GM18873 (cell line): ENCODE results near the gene GJD3.
"Not testable (repeated sequence)": the region's sequence is repeated elsewhere in the genome, so short reads cannot be mapped to it uniquely, and the experiment has no call there.

ENCODE experiments used
- ATAC-seq: cut with Tn5 transposase; IDR thresholded peaks from one replicate; pipeline ENCODE4 v1.9.1; 2021; ENCODE audit warnings: mild to moderate bottlenecking, moderate library complexity, moderate number of reproducible peaks; ENCODE audit not compliant: unreplicated experiment, low FRiP score

The GJD3 gene, protein sequence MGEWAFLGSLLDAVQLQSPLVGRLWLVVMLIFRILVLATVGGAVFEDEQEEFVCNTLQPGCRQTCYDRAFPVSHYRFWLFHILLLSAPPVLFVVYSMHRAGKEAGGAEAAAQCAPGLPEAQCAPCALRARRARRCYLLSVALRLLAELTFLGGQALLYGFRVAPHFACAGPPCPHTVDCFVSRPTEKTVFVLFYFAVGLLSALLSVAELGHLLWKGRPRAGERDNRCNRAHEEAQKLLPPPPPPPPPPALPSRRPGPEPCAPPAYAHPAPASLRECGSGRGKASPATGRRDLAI

DNA sequence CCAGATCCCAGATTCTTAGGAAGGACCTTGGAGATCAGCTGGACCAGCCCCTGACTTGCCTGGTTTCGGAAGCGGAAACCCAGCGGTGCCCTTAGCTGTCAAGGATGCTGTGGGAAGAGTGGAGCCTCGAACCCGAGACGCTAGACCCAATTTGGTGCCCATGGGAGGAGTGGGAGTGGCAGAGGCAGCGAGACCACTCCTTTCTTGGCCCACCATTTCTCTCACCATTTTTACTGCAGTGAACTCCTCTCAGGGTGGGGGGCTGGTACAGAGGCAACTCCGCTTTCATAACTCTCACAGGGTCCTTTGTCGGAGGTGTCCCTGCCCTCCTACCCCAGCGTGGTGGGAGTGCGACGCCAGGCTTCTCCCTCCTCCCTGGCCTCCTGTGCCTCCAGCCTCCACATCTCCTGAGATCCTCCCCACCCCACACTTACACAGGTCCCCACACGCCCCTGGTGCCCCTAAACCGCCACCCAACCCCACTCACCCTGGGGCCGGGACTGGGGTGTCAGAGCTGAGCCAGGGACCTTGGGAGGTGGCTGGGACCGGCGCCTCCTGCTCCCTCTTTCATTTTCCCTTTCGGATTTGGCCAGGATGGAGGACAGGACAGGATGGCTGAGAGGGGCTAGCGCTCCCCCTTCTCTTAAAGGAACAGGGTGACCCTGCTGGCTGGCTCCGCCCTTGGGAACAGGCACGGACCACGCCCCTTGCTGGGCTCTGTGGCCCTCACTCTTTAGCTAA is at the start of gene GJD3:
TSS of gene GJD3 (minus strand) at position 617 of the 741 bp plus-strand sequence. CDS start 922 bp downstream, outside the sequence.
- ATAC-seq = no peak

DNA sequence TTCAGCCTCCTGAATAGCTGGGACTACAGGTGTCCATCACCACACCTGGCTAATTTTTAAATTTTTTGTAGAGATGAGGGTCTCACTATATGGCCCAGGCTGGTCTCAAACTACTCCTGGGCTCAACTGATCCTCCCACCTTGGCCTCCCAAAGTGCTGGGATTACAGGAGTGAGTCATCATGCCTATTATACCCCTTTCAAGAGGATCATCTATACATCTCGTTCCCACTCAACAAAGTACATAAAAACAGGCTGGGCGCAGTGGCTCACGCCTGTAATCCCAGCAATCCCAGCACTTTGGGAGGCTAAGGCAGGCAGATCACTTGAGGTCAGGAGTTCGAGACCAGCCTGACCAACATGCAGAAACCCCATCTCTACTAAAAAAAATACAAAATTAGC is 49.8 kb upstream of the GJD3 start:
- not testable (repeated sequence) for ATAC-seq

DNA sequence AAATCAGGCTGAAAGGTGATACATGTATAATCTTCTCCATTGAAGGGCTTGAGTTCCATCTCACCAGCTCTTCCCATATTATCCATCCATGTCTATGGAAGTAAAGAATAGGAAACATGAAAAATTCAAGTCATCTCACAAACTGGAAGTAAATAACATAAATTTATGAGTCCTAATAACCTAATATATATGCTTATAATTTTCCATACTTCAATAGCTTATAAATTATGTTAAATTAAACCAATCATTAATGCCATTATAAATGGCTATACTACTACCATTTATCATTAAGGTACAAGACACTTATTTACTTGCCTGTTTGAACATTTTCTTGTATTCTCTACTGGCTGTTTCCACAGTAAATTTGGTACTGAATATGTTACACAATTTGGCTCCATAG is 48.3 kb upstream of the GJD3 start:
- no peak for ATAC-seq

DNA sequence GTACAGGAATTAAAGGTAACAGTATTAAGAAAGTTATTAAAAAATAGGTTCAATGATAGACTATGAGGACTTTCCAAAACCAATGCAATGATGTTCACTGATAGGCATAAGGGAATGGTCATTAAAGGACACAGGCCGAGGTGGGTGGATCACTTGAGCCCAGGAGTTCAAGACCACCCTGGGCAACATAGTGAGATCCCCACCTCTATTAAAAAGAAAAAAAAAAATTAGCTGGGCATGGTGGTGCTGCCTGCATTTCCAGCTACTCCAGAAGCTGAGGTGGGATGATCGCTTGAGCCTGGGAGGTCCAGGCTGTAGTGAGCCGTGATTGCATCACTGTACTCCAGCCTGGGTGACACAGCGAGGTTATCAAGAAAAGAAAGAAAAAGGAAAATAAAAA is 47.3 kb upstream of the GJD3 start:
- no peak for ATAC-seq

DNA sequence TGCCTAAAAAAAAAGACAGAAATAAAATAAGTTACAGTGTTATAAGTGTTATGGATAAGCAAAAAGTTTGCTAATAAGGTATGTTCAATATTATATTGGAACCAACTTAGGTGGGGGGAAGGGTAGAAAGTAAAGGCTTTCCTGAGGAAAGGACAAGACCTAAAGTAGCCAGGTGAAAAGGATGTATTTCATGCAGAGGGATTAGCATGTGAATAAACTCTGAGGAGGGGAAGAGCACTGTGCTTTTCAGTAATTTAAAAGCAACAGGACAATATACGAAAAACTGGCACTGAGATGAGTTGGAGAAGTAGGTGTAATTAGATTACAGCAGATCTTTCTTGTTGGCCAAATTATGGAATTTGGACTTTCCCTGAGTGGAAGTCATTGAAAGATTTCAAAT is 45.5 kb upstream of the GJD3 start:
- no peak for ATAC-seq

DNA sequence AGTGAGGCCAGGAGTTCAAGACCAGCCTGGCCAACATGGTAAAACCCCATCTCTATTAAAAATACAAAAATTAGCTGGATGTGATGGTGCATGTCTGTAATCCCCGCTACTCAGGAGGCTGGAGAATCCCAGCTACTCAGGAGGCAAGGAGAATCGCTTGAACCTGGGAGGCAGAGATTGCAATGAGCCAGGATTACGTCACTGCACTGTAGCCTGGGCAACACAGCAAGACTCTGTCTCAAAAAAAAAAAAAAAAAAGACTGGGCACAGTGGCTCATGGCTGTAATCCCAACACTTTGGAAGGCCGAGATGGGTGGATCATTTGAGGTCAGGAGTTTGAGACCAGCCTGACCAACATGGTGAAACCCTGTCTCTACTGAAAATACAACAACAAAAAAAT is 45.0 kb upstream of the GJD3 start:
- ATAC-seq = not testable (repeated sequence)

DNA sequence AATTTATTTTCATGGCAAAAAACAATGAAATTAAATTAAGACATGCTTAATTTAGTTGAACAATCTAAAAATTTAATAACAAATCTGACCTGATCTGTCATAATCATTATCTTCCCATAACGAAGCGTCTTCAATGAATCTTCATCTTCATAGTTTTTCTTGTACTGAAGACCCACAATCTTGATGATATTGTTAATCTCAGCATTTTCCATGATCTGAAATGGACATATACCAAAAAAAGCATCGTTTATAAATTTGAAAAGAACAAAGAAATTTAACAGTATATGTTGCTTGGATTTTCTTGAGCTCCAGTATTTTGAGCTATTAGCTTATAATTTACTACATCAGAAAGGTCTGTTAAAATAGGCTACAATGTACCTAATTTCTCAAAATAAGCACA is 42.9 kb upstream of the GJD3 start:
- no peak for ATAC-seq

DNA sequence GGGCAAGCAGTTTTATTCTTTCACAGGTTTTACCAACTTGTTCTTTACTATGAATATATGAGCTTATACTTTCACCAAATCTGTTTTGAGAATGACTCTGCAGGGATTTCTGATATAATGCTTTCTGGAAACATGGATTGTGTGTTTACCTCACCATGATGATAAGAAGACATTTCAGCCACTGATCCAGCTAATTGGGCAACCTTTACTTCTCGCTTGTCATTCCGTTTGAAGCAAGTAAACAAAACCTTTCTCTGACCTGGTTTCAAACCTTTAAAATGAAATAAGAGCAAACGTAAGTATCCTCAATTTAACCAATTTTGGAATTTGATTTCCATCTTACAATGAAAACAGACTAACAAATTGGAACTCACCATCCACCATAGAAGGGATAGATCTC is 39.5 kb upstream of the GJD3 start:
- no peak for ATAC-seq

DNA sequence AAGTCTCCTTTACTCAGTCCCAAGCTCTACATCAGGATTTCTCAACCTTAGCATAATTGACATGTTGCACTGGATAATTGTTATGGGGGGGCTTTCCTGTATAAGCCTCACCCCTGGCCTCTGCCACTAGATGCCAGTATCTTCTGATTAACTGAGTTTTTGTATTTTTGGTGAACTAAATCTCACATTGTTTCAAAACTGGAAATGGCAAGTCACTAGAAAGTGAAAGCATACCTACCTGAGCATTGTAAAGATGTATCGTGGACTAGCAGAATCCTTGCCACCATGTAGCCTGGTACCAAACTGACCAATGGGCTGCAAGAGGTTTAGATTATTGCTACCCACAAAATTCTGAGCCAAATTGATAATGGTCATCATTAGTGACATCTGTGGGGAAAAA is 38.1 kb upstream of the GJD3 start:
- no peak for ATAC-seq

DNA sequence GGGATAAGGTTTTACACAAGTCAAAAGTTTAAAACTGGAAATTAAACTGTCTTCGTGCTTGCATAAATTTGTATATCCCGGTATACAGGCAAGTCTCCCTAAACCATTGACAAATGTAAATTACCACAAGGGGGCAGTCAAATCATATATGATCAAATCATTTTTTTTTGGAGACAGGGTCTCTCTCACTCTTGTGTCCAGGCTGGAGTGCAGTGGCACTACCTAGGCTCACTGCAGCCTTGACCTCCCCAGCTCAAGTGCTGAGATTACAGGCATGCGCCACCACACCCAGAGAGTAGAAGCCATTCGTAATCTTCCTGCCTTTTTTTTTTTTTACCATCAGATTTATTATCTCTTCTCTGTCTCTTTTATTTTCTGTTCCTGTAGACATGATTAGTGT is 34.6 kb upstream of the GJD3 start:
- no peak for ATAC-seq

DNA sequence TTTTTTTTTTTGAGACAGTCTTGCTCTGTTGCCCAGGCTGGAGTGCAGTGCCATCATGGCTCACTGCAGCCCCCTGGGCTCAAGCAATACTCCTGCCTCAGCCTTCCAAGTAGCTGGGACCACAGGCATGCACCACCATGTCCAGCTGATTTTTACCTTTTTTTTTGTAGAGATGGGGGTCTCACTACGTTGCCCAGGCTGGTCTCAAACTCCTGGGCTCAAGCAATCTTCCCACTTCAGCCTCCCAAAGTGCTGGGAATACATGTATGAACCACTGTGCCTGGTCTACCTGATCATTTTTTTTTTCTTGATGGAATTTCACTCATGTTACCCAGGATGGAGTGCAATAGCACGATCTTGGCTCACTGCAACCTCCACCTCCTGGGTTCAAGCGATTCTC is 22.0 kb upstream of the GJD3 start:
- ATAC-seq = not testable (repeated sequence)

DNA sequence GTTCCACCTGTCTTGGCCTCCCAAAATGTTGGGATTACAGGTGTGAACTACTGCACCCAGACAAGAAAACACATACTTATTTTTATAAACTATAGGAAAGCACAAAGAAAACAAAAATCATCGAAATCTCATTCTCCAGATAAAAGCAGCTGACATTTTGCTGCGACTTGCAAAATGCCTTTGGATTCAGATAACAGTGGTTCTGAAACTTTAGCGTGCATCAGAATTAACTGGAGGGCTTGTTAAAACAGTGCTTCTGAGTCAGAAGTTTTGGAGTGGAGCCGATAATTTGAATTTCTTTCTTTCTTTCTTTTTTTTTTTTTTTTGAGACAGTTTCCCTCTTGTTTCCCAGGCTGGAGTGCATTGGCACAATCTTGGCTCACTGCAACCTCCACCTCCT is 17.7 kb upstream of the GJD3 start:
- no peak for ATAC-seq

DNA sequence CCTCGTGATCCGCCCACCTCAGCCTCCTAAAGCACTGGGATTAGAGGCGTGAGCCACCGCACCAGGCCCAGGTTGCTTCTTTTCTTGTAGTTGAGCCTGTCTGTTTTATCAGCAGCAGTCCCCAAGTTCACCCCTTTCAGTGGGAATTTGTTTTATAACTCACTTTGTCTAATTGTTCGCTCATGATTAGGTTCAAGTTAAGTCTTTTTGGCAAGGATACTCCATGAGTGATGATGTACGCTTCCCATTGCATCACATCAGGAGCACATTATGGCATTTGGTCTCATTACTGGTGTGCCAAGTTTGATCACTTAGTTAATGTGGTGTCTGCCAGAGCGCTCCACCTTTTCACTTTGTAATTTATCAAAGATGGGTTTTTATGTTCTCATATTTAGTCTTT is 14.4 kb upstream of the GJD3 start:
- ATAC-seq = no peak

DNA sequence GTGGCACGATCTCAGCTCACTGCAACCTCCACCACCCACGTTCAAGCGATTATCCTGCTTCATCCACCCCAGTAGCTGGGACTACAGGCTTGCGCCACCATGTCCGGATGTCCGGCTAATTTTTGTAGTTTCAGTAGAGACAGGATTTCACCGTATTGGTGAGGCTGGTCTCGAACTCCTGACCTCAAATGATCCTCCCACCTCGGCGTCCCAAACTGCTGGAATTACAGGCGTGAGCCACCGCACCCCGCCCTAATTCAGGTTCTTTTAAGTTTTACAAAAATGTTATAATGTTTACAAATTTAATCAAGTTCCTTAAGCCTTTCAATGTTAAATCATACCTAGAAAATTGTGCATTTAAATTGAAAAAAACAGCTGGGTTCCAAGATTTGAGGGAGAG is 13.3 kb upstream of the GJD3 start:
- ATAC-seq = no peak

DNA sequence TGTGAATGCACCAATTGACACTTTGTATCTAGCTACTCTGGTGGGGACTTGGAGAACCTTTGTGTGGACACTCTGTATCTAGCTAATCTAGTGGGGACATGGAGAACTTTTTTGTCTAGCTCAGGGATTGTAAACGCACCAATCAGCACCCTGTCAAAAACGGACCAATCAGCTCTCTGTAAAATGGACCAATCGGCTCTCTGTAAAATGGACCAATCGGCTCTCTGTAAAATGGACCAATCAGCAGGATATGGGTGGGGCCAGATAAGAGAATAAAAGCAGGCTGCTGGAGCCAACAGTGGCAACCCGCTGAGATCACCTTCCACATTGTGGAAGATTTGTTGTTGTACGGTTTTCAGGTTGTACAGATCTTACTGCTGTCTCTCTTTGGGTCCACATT is 12.0 kb upstream of the GJD3 start:
- ATAC-seq = not testable (repeated sequence)

DNA sequence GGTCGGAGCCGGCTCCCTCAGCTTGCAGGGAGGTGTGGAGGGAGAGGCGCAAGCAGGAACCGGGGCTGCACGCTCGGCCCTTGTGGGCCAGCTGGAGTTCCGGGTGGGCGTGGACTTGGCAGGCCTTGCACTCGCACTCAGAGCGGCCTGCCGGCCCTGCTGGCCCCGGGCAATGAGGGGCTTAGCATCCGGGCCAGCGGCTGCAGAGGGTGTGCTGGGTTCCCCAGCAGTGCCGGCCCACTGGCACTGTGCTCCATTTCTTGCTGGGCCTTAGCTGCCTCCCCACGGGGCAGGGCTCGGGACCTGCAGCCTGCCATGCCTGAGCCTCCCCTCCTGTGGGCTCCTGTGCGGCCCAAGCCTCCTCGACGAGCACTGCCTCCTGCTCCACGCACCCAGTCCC is 11.2 kb upstream of the GJD3 start:
- not testable (repeated sequence) for ATAC-seq

DNA sequence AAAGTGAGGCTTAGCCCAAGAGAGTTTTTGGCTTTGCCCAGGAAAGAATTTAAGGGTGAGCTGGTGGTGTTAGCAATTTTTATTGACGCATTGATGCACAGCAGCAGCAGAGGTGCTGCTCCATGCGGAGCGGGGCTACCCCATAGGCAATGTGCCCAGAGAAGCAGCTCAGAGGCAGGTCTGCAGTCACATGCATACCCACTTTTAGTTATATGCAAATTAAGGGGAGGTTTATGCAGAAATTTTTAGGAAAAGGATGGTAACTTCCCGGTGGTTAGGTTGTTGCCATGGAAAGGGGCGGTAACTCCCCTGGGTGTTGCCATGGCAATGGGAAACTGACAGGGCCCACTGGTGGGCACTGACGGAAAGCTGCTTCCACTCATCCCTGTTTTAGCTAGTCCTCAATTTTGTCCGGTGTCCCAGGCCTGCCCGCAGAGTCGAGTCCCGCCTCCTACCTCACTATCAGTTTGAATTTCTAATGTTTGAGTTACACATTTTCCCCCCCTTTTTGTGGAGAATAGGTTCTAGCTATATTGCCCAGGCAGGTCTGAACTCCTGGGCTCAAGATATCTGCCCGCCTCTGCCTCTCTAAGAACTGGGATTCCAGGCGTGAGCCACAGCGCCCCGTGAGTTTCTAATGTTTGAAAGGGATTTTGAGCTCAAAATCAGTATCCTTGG is 10.4 kb upstream of the GJD3 start:
- ATAC-seq = no peak

DNA sequence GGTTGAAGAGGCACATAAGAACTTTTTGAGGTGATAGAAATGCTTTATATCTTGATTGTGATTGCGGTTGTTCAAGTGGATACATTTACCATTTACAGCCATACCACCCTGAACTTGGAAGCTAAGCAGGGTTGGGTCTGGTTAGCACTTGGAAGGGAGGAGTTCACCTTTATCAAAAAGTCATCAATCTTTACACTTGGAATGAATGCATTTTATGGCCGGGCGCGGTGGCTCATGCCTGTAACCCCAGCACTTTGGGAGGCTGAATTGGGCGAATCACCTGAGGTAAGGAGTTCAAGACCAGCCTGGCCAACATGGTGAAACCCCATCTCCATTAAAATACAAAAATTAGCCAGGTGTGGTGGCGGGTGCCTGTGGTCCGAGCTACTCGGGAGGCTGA is 9.5 kb upstream of the GJD3 start:
- ATAC-seq = no peak

DNA sequence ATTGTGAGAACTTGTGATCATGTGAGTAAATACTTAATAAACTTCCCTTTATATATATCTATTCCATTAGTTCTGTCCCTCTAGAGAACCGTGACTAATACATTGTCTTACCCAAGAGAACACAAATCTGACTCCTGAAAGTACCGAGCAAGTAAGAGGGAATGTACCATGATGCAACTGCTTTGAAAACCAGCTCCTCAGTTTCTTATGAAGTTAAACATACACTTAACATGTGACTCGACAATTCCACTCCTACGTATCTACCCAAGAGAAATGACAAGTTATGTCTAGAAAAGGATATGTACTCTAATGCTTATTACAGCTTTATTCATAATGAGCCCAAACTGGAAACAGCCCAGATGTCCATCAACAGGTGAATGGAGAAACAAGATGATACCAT is 8.8 kb upstream of the GJD3 start:
- ATAC-seq = no peak

DNA sequence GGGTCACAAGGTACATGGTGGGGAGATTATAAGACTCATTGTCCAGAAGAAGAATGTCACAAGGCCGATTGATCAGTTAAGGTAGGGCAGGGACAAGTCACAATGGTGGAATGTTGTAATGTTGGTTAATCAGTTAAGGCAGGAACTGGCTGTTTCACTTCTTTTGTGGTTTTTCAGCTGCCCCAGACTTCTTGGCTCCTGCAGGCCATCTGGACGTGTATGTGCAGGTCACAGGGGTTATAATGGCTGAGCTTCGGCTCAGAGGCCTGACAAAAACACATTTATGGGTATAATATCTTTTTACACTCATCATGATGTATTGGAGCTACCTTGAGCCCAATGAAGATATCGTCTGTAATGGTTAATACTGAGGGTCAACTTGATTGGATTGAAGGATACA is 8.1 kb upstream of the GJD3 start:
- ATAC-seq = not testable (repeated sequence)

DNA sequence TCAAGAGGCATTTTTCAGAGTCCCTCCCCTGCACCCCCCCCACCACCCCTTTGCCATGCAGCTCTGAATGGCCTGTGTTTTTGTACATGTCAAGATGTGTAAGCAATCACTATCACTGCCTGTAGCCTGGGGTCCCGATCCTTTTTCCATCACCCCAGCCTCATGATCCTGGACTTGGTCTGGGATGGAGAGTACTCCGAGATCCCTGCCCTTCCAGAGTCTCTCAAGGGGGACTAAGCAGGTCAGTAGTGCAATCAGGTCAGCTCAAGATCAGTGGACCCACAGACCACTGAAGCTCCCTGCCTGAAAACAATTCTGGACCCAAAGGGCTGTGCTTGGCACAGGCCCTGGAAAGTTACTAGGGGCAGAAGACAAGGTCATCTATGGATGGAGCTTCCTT is 7.5 kb upstream of the GJD3 start:
- no peak for ATAC-seq
